GM12891 (cell line): ENCODE data around the gene DUSP2.
A peak's percentile ranks its signal among the peaks of the same experiment; 100 is the strongest.
"Not testable (repeated sequence)": the region's sequence is repeated elsewhere in the genome, so short reads cannot be mapped to it uniquely, and the experiment has no call there.

Experiments used
- DNase-seq: peaks from one replicate; pipeline ENCODE4 v3.0.0; 2011; ENCODE audit warnings: low spot score; ENCODE audit not compliant: insufficient read length
- FAIRE-seq: peaks from 2 replicates; lab custom pipeline; 2011; peaks lifted over from hg19 to GRCh38; lab: Jason Lieb, UNC
- PAX5 ChIP-seq: IDR thresholded peaks from 2 replicates; pipeline ENCODE4 v1.6.1; 2011; ENCODE audit warnings: low read length, moderate library complexity, mild to moderate bottlenecking; ENCODE audit not compliant: insufficient read depth, severe bottlenecking
- POLR2A ChIP-seq: IDR thresholded peaks from 2 replicates; pipeline ENCODE4 v1.6.1; 2011; ENCODE audit warnings: low read depth, low read length, control low read depth
- POLR2AphosphoS5 ChIP-seq: IDR thresholded peaks from 2 replicates; pipeline ENCODE4 v1.6.1; 2011; ENCODE audit warnings: low read depth, low read length, control low read depth
- POU2F2 ChIP-seq: IDR thresholded peaks from 2 replicates; pipeline ENCODE4 v1.6.1; 2011; ENCODE audit warnings: low read depth, mild to moderate bottlenecking, control low read depth, low read length, moderate library complexity
- SPI1 ChIP-seq: IDR thresholded peaks from 2 replicates; pipeline ENCODE4 v1.6.1; 2011; ENCODE audit warnings: low read depth, low read length, control low read depth
- TAF1 ChIP-seq: IDR thresholded peaks from 2 replicates; pipeline ENCODE4 v1.6.1; 2011; ENCODE audit warnings: low read depth, low read length, control low read depth

The DUSP2 gene

DNA sequence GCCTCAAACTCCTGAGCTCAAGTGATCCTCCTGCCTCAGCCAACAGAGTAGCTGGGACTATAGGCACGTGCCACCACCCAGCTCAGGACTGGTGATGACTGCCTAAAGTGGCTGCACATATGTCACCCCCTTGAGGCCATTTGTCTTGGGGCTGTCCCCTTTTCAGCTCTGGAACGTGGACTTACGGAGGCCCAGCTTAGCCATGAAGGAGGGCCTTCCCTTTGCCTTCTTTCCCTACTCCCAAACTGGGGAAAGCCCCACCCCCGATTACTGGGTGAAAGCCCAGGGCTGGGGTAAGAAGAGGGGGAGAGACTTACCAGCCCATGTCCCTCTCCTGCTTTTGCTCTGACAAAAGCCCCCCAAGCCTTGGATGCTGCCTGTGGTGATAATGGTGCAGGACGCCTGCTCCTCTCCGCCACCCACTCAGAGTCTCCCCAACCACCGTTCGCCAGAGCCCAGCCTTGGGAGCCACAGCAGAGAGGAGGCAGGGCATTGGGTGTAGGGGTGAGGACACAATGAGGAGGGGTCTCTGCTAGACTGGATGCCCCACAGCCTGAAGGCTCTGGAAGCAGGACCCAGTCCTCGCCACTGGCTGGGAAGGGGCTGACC is 2.5 kb upstream of the DUSP2 start:
- no peak for TF ChIP-seq POLR2A
- no peak for TF ChIP-seq PAX5
- TF ChIP-seq POU2F2 = no peak
- no peak for TF ChIP-seq POLR2AphosphoS5
- TF ChIP-seq SPI1 = no peak
- TF ChIP-seq TAF1 = no peak
- peak; percentile 80 for FAIRE-seq
- DNase-seq = no peak

DNA sequence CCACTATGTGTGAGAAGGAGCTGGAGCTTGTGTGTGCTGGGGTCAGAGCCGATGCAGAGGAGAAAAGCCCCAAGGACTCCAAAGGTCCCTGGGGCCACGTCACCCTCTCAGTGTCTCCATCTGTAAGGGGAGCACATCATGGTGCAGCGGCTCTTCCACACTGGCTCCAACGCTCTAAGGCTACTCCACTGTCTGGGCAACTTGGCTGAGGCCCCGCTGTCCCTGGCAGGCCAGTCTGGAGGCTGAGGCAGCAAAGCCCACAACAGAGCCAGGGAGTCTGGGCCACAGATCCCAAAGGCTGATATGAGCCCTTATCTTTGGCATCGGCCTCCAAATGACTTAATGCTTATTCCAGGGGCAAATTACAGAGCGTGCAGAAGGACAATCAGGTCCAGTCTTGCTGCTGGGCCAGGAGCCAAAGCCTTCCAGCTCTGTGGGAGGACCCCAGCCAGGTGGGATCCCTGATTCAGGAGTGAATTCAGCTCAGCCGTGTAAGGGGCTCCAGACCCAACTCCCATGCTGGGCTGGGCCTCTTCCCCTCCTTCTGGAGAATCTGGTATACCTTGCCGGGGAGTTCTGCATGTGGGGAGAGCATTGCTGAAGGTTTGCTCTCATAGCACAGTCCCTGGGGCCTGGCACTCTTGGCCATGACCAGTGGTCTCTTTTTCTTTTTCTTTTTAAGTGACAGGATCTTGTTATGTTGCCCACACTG is 1.8 kb upstream of the DUSP2 start:
- no peak for FAIRE-seq
- DNase-seq = no peak

DNA sequence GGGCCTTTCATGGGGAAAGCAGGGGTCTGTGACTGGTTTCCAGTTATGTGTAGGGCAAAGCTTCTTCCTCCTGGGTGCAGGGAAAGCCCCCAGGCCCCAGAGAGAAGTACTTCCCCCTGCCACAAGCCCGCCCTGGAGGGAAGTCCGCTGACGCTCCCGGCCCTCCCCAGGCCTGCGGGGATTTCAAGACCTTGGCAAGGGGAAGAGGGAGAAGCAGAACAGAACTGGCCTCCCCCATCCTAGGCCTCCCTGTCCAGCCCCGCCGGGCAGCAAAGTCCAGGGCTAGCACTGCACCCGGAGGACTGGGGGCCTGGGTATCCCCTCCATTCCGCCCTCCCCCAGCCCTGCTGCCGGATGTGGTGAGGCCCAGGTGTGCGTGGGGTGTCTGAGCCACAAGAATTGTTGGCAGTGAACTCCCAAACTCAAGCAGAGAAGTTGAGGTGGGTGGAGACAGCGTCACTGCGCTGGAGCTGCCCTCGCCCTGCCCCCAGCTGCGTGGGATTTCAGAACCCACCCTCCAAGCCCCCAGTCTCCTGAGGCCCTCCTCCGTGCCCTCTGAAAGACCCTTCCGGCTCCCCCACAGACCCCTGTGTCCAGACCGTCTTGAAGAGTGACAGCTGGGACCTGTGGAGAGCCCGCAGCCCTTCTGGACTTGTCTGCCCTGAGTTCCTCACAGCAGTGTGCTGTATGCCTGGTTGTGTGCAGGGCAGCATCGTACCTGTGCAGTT is 1.1 kb upstream of the DUSP2 start:
- FAIRE-seq (peak; percentile 93), DNase-seq (peak; percentile 83)
- TF ChIP-seq POLR2AphosphoS5 (peak; percentile 69), TAF1 (no peak), SPI1 (peak; percentile 76), PAX5 (no peak), POLR2A (peak; percentile 74), POU2F2 (peak; percentile 84)

More for the DNA sequence above, 1.8 kb upstream of the DUSP2 start:
- TF ChIP-seq TAF1 (no peak), PAX5 (no peak), SPI1 (no peak), POLR2A (no peak), POLR2AphosphoS5 (no peak), POU2F2 (no peak)

DNA sequence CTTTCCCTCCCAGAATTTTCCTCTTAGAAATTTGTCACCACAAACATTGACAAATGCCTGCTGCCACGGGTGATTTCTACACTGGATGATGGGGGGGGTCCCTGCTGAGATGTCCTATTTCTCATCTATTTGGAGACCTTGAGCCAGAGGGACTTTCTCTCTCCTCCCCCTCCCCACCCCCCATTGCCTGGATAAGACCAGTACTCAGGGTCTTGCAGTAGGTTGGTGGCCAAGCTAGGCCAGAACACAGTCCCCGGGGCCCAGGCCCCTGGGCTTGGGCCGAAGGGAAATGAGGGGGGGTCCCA is 560 bp upstream of the DUSP2 start:
- FAIRE-seq = no peak
- TF ChIP-seq POLR2AphosphoS5 = no peak
- TF ChIP-seq SPI1 = no peak
- TF ChIP-seq POLR2A = no peak
- TF ChIP-seq POU2F2 = no peak
- no peak for TF ChIP-seq TAF1
- no peak for TF ChIP-seq PAX5
- DNase-seq = no peak

DNA sequence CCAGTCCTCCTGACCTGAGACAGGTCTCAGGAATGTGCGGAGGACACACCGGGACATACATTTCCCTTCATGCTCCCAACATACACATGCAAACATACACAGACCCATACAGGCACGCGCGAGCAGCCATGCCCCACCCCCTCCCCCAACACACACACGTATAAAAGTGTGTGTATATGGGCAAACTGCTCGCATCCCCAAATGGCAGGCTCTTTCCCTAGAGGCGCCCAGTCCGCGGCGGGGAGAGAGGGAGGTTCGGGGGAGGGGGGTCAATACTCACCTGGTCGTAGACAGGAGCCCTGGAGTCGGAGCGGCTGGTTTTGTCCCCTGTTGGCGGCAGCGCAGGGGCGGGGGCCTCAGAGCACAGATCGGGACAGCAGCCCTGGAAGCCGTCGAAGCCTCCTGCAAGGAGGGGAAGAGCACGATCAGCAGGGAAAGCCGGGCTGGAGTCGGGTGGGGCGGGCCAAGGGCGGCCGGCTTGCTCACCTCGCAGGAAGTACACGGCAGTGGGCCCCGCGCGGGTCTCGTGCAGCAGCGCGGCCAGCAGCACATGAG is 682 bp downstream of the DUSP2 start:
- TF ChIP-seq PAX5 (no peak), SPI1 (no peak), POLR2AphosphoS5 (no peak), TAF1 (no peak), POU2F2 (no peak), POLR2A (no peak; the same call in 1 of the 2 replicates)
- DNase-seq (no peak), FAIRE-seq (peak; percentile 41)

DNA sequence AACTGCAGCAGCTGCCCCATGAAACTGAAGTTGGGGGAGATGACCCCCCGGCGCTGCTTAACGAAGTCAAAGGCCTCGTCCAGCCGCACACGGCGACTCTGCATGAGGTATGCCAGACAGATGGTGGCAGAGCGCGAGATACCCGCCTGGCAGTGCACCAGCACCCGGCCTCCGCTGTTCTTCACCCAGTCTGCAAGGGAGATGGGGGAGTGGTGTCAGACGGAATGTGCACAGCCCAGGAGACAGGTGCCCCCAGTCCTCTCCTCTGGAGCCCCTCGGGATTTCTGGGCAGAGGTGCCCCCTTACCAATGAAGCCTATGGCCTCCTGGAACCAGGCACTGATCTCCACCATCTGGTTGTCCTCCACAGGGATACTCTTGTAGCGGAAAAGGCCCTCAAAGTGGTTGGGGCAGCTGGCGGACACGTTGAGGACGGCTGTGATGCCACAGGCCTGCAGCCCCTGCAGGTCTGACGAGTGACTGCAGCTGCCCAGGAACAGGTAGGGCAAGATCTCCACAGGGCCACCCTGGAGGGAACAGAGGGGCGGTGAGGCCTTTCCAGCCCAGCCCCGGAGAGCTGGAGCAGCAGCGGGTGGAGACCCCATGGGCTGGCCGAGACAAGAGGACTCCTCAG is 1.3 kb downstream of the DUSP2 start:
- TF ChIP-seq TAF1 = no peak
- TF ChIP-seq POLR2AphosphoS5 = peak; percentile 76; the same call in 1 of the 2 replicates
- TF ChIP-seq POU2F2 = 0 out of 2 replicates have a peak, but pooled peaks have one; percentile 35
- TF ChIP-seq POLR2A = peak; percentile 41; the same call in 1 of the 2 replicates

DNA sequence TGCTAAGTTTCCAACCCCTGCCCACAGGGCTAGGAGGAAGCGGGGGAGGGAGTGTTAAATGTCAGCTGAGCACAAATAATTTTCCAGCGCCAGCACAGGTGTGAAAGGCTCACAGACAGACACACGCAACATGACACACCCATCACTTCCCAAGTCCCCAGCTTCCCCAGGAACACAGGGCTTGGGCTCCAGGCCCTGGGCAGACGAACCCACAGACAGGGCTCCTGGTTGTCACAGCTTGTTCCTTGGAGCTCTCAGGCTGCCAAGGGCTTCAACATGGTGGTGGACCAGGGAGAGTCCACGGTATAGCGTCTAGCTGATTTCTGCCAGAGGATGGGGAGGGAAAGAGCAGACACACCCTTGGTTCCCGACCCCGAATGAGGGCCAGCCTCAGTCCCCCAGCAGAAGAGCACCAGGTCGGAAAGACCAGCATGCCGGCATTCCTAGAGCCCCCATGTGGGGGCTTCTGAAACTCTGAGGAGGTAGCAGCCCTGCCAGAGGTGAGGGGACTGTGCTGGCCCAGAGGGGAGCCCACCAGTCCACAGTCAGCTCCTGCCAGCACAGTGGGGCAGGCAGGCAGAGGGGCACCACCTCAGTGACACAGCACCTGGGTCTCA is 1.9 kb downstream of the DUSP2 start:
- TF ChIP-seq POLR2AphosphoS5 (peak; percentile 83), TAF1 (no peak), POLR2A (peak; percentile 46), SPI1 (no peak), POU2F2 (no peak), PAX5 (no peak)
- no peak for FAIRE-seq

More for the DNA sequence above, 1.3 kb downstream of the DUSP2 start:
- no peak for DNase-seq
- FAIRE-seq = peak; percentile 23

DNA sequence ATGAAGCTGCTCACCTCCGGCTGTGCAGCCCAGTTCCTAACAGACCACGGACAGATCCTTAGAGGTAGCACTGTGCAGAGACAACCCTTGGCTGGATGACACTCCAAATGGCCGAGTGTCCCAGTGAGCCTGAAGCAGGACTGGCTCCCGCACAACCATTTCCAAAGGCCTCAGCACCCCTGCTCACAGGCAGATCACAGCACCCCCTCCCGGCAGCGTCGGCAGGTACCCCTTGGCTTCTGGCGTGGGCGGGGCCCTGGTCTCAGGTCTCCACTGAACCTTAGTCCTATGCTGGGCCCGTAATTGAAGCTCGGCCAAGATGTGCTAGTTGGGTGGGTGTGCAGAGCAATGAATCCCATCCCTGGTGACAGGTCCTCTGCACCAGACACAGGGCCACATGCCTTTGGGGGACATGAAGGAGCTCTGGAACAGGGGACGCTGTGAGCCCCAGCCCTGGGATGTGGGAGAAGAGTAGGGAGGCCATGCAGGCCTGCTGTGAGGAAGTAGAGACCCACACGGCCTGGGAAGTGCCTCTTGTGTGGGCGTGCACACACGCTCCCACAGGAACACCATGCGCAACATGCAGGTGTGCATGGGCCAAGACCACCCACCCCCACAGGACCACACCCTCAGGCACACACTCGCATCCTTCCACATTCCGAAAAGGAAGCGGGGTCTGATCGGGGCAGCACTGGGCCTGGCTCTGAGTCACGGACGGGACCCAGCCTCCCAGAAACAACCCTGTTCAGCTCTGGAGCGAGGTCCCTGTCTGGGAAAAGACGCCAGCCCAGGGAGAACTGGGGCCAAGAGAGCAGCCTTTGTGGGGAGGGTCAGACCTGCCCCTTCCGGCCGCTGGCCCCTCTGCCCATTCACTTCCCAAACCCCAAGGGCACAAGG is 2.8 kb downstream of the DUSP2 start:
- TF ChIP-seq POU2F2 (peak; percentile 83; the same call in 1 of the 2 replicates), TAF1 (no peak; the same call in 1 of the 2 replicates), SPI1 (peak; percentile 36; the same call in 1 of the 2 replicates), PAX5 (peak; percentile 57), POLR2A (peak; percentile 77; the same call in 1 of the 2 replicates), POLR2AphosphoS5 (peak; percentile 90)
- FAIRE-seq (peak; percentile 87), DNase-seq (no peak)

More for the DNA sequence above, 1.9 kb downstream of the DUSP2 start:
- DNase-seq = no peak

DNA sequence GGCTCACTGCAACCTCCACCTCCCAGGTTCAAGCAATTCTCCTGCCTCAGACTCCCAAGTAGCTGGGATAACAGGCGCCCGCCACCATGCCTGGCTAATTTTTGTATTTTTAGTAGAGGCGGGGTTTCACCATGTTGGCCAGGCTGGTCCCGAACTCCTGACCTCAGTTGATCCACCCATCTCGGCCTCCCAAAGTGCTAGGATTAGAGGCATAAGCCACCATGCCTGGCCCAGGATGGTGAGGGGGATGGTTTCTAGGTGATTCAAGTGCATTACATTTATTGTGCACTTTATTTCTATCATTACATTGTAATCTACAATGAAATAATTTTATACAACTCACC is 3.6 kb downstream of the DUSP2 start:
- not testable (repeated sequence) for FAIRE-seq, DNase-seq
